DND-41 (cell line): ENCODE results near the gene PML.
"Not testable (repeated sequence)": the region's sequence is repeated elsewhere in the genome, so short reads cannot be mapped to it uniquely, and the experiment has no call there.

ENCODE experiments used
- ATAC-seq: fragments of 200-7000 bp; cut with Tn5 transposase; 3 replicates; pipeline ENCODE4 v1.9.1; 2021; ENCODE audit warnings: low read depth; ENCODE audit not compliant: insufficient read depth
- DNase-seq: peaks from one replicate; pipeline ENCODE4 v3.0.0-alpha.2; 2020
- H2AFZ ChIP-seq: 2 replicates; pipeline ENCODE4 v1.6.0; 2012; ENCODE audit warnings: low read depth, low read length
- H3K27ac ChIP-seq: 2 replicates; pipeline ENCODE4 v1.5.1; 2012; ENCODE audit warnings: low read length, inconsistent platforms
- H3K27me3 ChIP-seq: fragments of 200-600 bp; sonication (generic); 2 replicates; pipeline ENCODE4 v1.6.0; 2012; ENCODE audit warnings: low read length, mild to moderate bottlenecking, inconsistent platforms; ENCODE audit not compliant: insufficient read depth, poor library complexity
- H3K36me3 ChIP-seq: 2 replicates; pipeline ENCODE4 v1.5.1; 2012; ENCODE audit warnings: low read length, inconsistent platforms; ENCODE audit not compliant: insufficient read depth
- H3K4me1 ChIP-seq: 2 replicates; pipeline ENCODE4 v1.5.1; 2012; ENCODE audit warnings: mild to moderate bottlenecking, low read length; ENCODE audit not compliant: insufficient read depth
- H3K4me2 ChIP-seq: 2 replicates; pipeline ENCODE4 v1.6.0; 2012; ENCODE audit warnings: mild to moderate bottlenecking, moderate library complexity, low read length, inconsistent platforms; ENCODE audit not compliant: insufficient read depth
- H3K4me3 ChIP-seq, 2 experiments: fragments of 200-600 bp in 1 of 2; shearing (Covaris generic) in 1 of 2; 2 replicates each; pipeline ENCODE4 v1.5.1; 2012 to 2016; ENCODE audit warnings: inconsistent platforms in 2 of 2, low read length in 2 of 2, mild to moderate bottlenecking in 2 of 2, low read depth in 1 of 2, moderate library complexity in 1 of 2
- H3K79me2 ChIP-seq: 2 replicates; pipeline ENCODE4 v1.6.0; 2012; ENCODE audit warnings: low read length, inconsistent platforms; ENCODE audit not compliant: insufficient read depth
- H3K9ac ChIP-seq: 2 replicates; pipeline ENCODE4 v1.6.0; 2012; ENCODE audit warnings: low read depth, mild to moderate bottlenecking, inconsistent platforms, low read length, moderate library complexity
- H3K9me3 ChIP-seq: 2 replicates; pipeline ENCODE4 v1.5.1; 2012; ENCODE audit warnings: low read length, moderate library complexity, mild to moderate bottlenecking, inconsistent platforms; ENCODE audit not compliant: insufficient read depth, severe bottlenecking
- H4K20me1 ChIP-seq: 2 replicates; pipeline ENCODE4 v1.6.0; 2012; ENCODE audit warnings: low read length; ENCODE audit not compliant: insufficient read depth
- CTCF ChIP-seq: IDR thresholded peaks from 2 replicates; pipeline ENCODE4 v1.5.1; 2012; ENCODE audit warnings: borderline replicate concordance, low read length, moderate library complexity, mild to moderate bottlenecking; ENCODE audit not compliant: poor library complexity, severe bottlenecking; ENCODE audit errors: extremely low read depth
- EZH2 ChIP-seq: IDR thresholded peaks from 3 replicates; pipeline ENCODE4 v1.6.1; 2012; ENCODE audit warnings: borderline replicate concordance, low read depth, mild to moderate bottlenecking, moderate library complexity, low read length, inconsistent platforms; ENCODE audit not compliant: severe bottlenecking

PML gene

GRCh38 chr15:73972984-73973682, 21.4 kb upstream of the PML start:
- DNase-seq (peak; percentile 84), ATAC-seq (peak; percentile 88)
- H3K27me3 ChIP-seq = peaks cover 13% of the 10 kb centered on the region
- H4K20me1 ChIP-seq = no peaks in the 10 kb centered on the region
- H3K9me3 ChIP-seq = no peaks in the 10 kb centered on the region
- H3K4me1 ChIP-seq = peaks cover 23% of the 10 kb centered on the region
- H3K36me3 ChIP-seq = no peaks in the 10 kb centered on the region
- peak overlapping the region; percentile 74 for H2AFZ ChIP-seq
- H3K27ac ChIP-seq = peak overlapping the region; percentile 44; the same call in 1 of the 2 replicates
- peak overlapping the region; percentile 39 for H3K9ac ChIP-seq
- H3K4me3 ChIP-seq = peak overlapping the region in 1 of 2 experiments; percentile 47; a peak in 2 of 4 replicates
- TF ChIP-seq EZH2 (no peak), CTCF (peak; percentile 91)
- peak overlapping the region; percentile 71 for H3K4me2 ChIP-seq
- H3K79me2 ChIP-seq = no peaks in the 10 kb centered on the region

GRCh38 chr15:73973683-73974200, 20.8 kb upstream of the PML start:
- H3K27me3 ChIP-seq = peaks cover 13% of the 10 kb centered on the region
- not testable (repeated sequence) for ATAC-seq, DNase-seq, H4K20me1 ChIP-seq, H3K79me2 ChIP-seq, H3K4me2 ChIP-seq, H3K4me3 ChIP-seq, H3K9me3 ChIP-seq, H3K27ac ChIP-seq, H3K9ac ChIP-seq, H3K36me3 ChIP-seq, H2AFZ ChIP-seq
- peaks cover 23% of the 10 kb centered on the region for H3K4me1 ChIP-seq

- peak; percentile 76 for ATAC-seq
Observed at GRCh38 chr15:73975440-73976125, 18.9 kb upstream of the PML start.

GRCh38 chr15:73978896-73979295, 15.6 kb upstream of the PML start:
- Histone ChIP-seq H2AFZ (no peak overlapping the region), H3K36me3 (no peaks in the 10 kb centered on the region), H3K27ac (no peak overlapping the region), H3K9ac (no peak overlapping the region), H3K4me1 (peaks cover 21% of the 10 kb centered on the region), H3K9me3 (no peaks in the 10 kb centered on the region), H3K4me3 (no peak overlapping the region), H3K79me2 (no peaks in the 10 kb centered on the region), H3K27me3 (peaks cover 13% of the 10 kb centered on the region), H3K4me2 (no peak overlapping the region), H4K20me1 (no peaks in the 10 kb centered on the region)
- ATAC-seq = no peak
- no peak for DNase-seq
- no peak for TF ChIP-seq EZH2
- TF ChIP-seq CTCF = no peak

More at GRCh38 chr15:73975440-73976125, 18.9 kb upstream of the PML start:
- peaks cover 13% of the 10 kb centered on the region for H3K27me3 ChIP-seq
- not testable (repeated sequence) for H4K20me1 ChIP-seq, H3K79me2 ChIP-seq, H3K9me3 ChIP-seq, H3K27ac ChIP-seq, H3K4me3 ChIP-seq, H2AFZ ChIP-seq, H3K9ac ChIP-seq, H3K36me3 ChIP-seq
- peak overlapping the region; percentile 51 for H3K4me2 ChIP-seq
- peak; percentile 81 for DNase-seq
- H3K4me1 ChIP-seq = peaks cover 23% of the 10 kb centered on the region
